Tibial nerve (tissue), 4 donors: ENCODE data around the gene CTNNA3.

ENCODE experiments used
- CTCF ChIP-seq, 5 experiments: fragments of 200-600 bp in 3 of 5; fragments of 450-650 bp in 2 of 5; sonication (generic) in 3 of 5; IDR thresholded peaks; one replicate each; pipeline ENCODE4 v1.5.1; 2016 to 2019; ENCODE audit warnings: antibody characterized with exemption in 5 of 5, mild to moderate bottlenecking in 3 of 5, moderate library complexity in 2 of 5
- EP300 ChIP-seq, 2 donors: sonication (generic); formaldehyde crosslinking; IDR thresholded peaks; one replicate each; pipeline ENCODE4 v1.6.1; 2017; ENCODE audit warnings: antibody characterized with exemption in 2 of 2, mild to moderate bottlenecking in 1 of 2
- POLR2A ChIP-seq, 2 donors: fragments of 450-650 bp; IDR thresholded peaks; one replicate each; pipeline ENCODE4 v1.6.1; 2017; ENCODE audit warnings: antibody characterized with exemption in 2 of 2, mild to moderate bottlenecking in 2 of 2, moderate library complexity in 2 of 2

GRCh38 chr10:66844176-66844942, 851.6 kb downstream of the CTNNA3 start:
- no peak for TF ChIP-seq CTCF (IDR thresholded peaks at IDR 0.05)
- no peak for TF ChIP-seq POLR2A (IDR thresholded peaks at IDR 0.05)
- no peak for TF ChIP-seq EP300 (IDR thresholded peaks at IDR 0.05)
